ENCODE measurements around the gene EMC7. TPM values are rescaled to one million over a fixed set of nuclear protein-coding genes. Genes with fewer than 3 reads are reported as not detected.

The EMC7 gene
- total and polyA plus RNA-seq, 10 of the 15 experiments (the other 5 are each of a cell fraction or from before 2014, with no cell fraction given): 16.5 to 88.9 (median 45.0) TPM

GRCh38 chr15:34049112-34049511 lies 52.5 kb downstream of the EMC7 start:
- in situ Hi-C loops (cut with MboI) (no loop called here), intact Hi-C loops (cut with micrococcal nuclease; ENCODE audit: unreplicated experiment) (no loop called here)
- no peak for FAIRE-seq
- WGBS (ENCODE audit: insufficient coverage, insufficient replicate concordance, low lambda C conversion rate, missing lambda C conversion rate): 95% methylated on average over 2 of the region's 2 CpGs
- Histone ChIP-seq H3K27me3 (replicated peaks in 1 of 2; ENCODE audit: control insufficient read depth in 2 of 2, insufficient read depth in 2 of 2, low read length in 1 of 2) (no peaks in the 10 kb centered on the region), H2AFZ (ENCODE audit: control insufficient read depth, low read depth, low read length) (no peak overlapping the region), H4K20me1 (ENCODE audit: control insufficient read depth, insufficient read depth) (no peaks in the 10 kb centered on the region), H3K4me2 (ENCODE audit: control insufficient read depth, insufficient read depth) (no peak overlapping the region), H3K9me3 (replicated peaks; ENCODE audit: control insufficient read depth, insufficient read depth, low read length) (no peaks in the 10 kb centered on the region; the same call in 1 of the 3 replicates), H3K9ac (ENCODE audit: control insufficient read depth, insufficient read depth, low read length) (no peak overlapping the region), H3K4me3 (no peak overlapping the region), H3K4me1 (ENCODE audit: control insufficient read depth, insufficient read depth, low read length) (no peaks in the 10 kb centered on the region), H3K36me3 (ENCODE audit: control insufficient read depth in 2 of 2, insufficient read depth in 2 of 2, low read length in 1 of 2) (no peaks in the 10 kb centered on the region), H3K79me2 (ENCODE audit: control insufficient read depth, insufficient read depth, low read length) (no peaks in the 10 kb centered on the region), H3K27ac (ENCODE audit: control insufficient read depth, insufficient read depth) (no peak overlapping the region)
- ATAC-seq: no peak
- ChIA-PET CTCF (no interaction called here), POLR2A (no interaction called here), RAD21 (ENCODE audit: unreplicated experiment) (no interaction called here), SMC1A (ENCODE audit: uncharacterized antibody, unreplicated experiment) (no interaction called here)
- BruUV-seq (replicated peaks): no TSS peak
- DNase-seq (ENCODE audit: low read depth, low spot score): no peak
- TF ChIP-seq MXI1 (IDR thresholded peaks at IDR 0.05; ENCODE audit: low read depth, low read length): no peak
- no peak for TF ChIP-seq ZBTB11 (CRISPR knock-in tag; IDR thresholded peaks at IDR 0.05)
- TF ChIP-seq DPF2 (IDR thresholded peaks at IDR 0.05): no peak
- no peak for TF ChIP-seq NFYB (IDR thresholded peaks at IDR 0.05; ENCODE audit: insufficient read depth, low read depth, low read length)
- no peak for TF ChIP-seq PKNOX1 (IDR thresholded peaks at IDR 0.05)
- no peak for TF ChIP-seq KAT2A (conservative IDR thresholded peaks at IDR 0.05; ENCODE audit: control insufficient read depth, low read depth, low read length)
- no peak for TF ChIP-seq BCL3 (IDR thresholded peaks at IDR 0.05; ENCODE audit: borderline replicate concordance, insufficient read depth, low read depth, low read length, poor library complexity, severe bottlenecking)
- no peak for TF ChIP-seq SP1 (IDR thresholded peaks at IDR 0.05; ENCODE audit: low read depth, low read length)
- TF ChIP-seq BHLHE40 (IDR thresholded peaks at IDR 0.05; ENCODE audit: borderline replicate concordance in 1 of 2, low read depth in 2 of 2, low read length in 1 of 2): no peak
- TF ChIP-seq CHD1 (IDR thresholded peaks at IDR 0.05; ENCODE audit: low read depth, low read length): no peak
- TF ChIP-seq PRDM15 (CRISPR knock-in tag; IDR thresholded peaks at IDR 0.05): no peak
- no peak for TF ChIP-seq ZSCAN29 (IDR thresholded peaks at IDR 0.05)
- TF ChIP-seq CHD2 (IDR thresholded peaks at IDR 0.05; ENCODE audit: borderline replicate concordance, low read depth, low read length): no peak
